OCI-LY7 (cell line): ENCODE results near the gene TBC1D17.

ENCODE experiments used
- CTCF ChIP-seq: fragments of 200-600 bp; sonication (generic); conservative IDR thresholded peaks from 2 replicates; pipeline ENCODE4 v1.5.1; 2014; ENCODE audit warnings: mild to moderate bottlenecking, antibody characterized with exemption, low read length, moderate library complexity, mixed read lengths
- EZH2phosphoT487 ChIP-seq: fragments of 200-600 bp; sonication (generic); IDR thresholded peaks from 2 replicates; pipeline ENCODE4 v1.6.1; 2018; ENCODE audit warnings: low read depth, borderline replicate concordance, mild to moderate bottlenecking, mixed run types, antibody characterized with exemption, low read length, moderate library complexity, mixed read lengths

- TF ChIP-seq CTCF, result no peak
- no peak for TF ChIP-seq EZH2phosphoT487
Measured at GRCh38 chr19:49930483-49931011, 53.0 kb downstream of the TBC1D17 start.
